ENCODE results near the gene QPCTL.

DNA sequence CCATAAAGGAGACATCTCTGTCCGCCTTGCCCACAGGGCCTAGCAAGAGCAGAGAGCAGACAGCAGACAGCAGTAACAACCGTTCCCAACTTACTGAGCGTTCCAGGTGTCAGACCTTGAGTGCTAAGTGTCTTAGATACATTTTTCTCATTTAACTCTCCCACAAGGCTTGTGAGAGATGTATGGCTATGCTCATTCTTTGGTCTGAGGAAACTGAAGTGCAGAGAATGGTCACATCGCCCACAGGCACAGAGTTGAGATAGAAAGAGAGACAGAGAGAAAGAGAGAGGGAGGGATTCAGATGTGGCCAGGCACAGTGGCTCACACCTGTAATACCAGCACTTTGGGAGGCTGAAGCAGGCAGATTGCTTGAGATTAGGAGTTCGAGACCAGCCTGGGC, 55.0 kb downstream of the QPCTL start:
- no peak for TF ChIP-seq YY1 (IDR thresholded peaks at IDR 0.05; ENCODE audit: insufficient read depth, insufficient read length)
- TF ChIP-seq SUZ12 (IDR thresholded peaks at IDR 0.05; ENCODE audit: extremely low read depth, insufficient read depth, insufficient read length), result no peak
